GM19351 (cell line): Measurements from ENCODE around the gene TBC1D17.
A peak's percentile ranks its signal among the peaks of the same experiment; 100 is the strongest.

ENCODE experiments used
- ATAC-seq: cut with Tn5 transposase; IDR thresholded peaks from one replicate; pipeline ENCODE4 v1.9.1; 2021; ENCODE audit warnings: mild to moderate bottlenecking, moderate library complexity; ENCODE audit not compliant: unreplicated experiment

TBC1D17 gene

GRCh38 chr19:49890349-49891311 is 13.1 kb downstream of the TBC1D17 start:
- ATAC-seq, result peak; percentile 48

GRCh38 chr19:49891393-49891792 is 13.9 kb downstream of the TBC1D17 start:
- ATAC-seq, result no peak

- no peak for ATAC-seq
Measured at GRCh38 chr19:49892716-49893115, 15.2 kb downstream of the TBC1D17 start.

GRCh38 chr19:49894011-49894664 is 16.6 kb downstream of the TBC1D17 start:
- ATAC-seq, result no peak

- no peak for ATAC-seq
Measured at GRCh38 chr19:49894879-49895565, 17.5 kb downstream of the TBC1D17 start.

GRCh38 chr19:49895566-49896297 is 18.2 kb downstream of the TBC1D17 start:
- ATAC-seq, result no peak

GRCh38 chr19:49896863-49897621 is 19.5 kb downstream of the TBC1D17 start, which contains the start of gene IL4I1:
IL4I1 (minus strand) TSS chr19:49896887; CDS start chr19:49896160, 727 bp downstream.
- ATAC-seq, result peak; percentile 48

- ATAC-seq, result no peak
Measured at GRCh38 chr19:49904136-49904535, 26.6 kb downstream of the TBC1D17 start.

- ATAC-seq, result no peak
Measured at GRCh38 chr19:49906879-49907564, 29.5 kb downstream of the TBC1D17 start.

- ATAC-seq, result no peak
Measured at GRCh38 chr19:49907745-49908446, 30.4 kb downstream of the TBC1D17 start.

GRCh38 chr19:49908480-49909420 is 31.2 kb downstream of the TBC1D17 start:
- ATAC-seq, result no peak

- no peak for ATAC-seq
Measured at GRCh38 chr19:49910179-49910578, 32.7 kb downstream of the TBC1D17 start.

- no peak for ATAC-seq
Measured at GRCh38 chr19:49911381-49912145, 34.1 kb downstream of the TBC1D17 start.

- no peak for ATAC-seq
Measured at GRCh38 chr19:49912965-49913685, 35.6 kb downstream of the TBC1D17 start.

GRCh38 chr19:49913720-49914119 is 36.2 kb downstream of the TBC1D17 start:
- ATAC-seq, result no peak

GRCh38 chr19:49915271-49915670 is 37.8 kb downstream of the TBC1D17 start:
- no peak for ATAC-seq
